Loucy (cell line): Measurements from ENCODE around the gene ZCCHC3.

Experiments
- H2AFZ ChIP-seq: fragments of 200-600 bp; sonication (generic); 2 replicates; pipeline ENCODE4 v1.6.0; 2016; ENCODE audit warnings: antibody characterized with exemption, mild to moderate bottlenecking, low read length, moderate library complexity
- H3F3A ChIP-seq: fragments of 200-600 bp; 2 replicates; pipeline ENCODE4 v1.6.0; 2016; ENCODE audit warnings: antibody characterized with exemption, low read depth, mild to moderate bottlenecking
- H3K27me3 ChIP-seq: fragments of 200-600 bp; sonication (generic); 2 replicates; pipeline ENCODE4 v1.6.1; 2014; ENCODE audit warnings: low read length, mild to moderate bottlenecking; ENCODE audit not compliant: insufficient read depth, poor library complexity, severe bottlenecking
- H3K36me3 ChIP-seq: fragments of 200-600 bp; sonication (generic); 2 replicates; pipeline ENCODE4 v1.6.1; 2016; ENCODE audit warnings: low read length; ENCODE audit not compliant: insufficient read depth
- H3K4me1 ChIP-seq: fragments of 200-600 bp; sonication (generic); 2 replicates; pipeline ENCODE4 v1.5.1; 2014; ENCODE audit warnings: low read length, mild to moderate bottlenecking; ENCODE audit not compliant: insufficient read depth, poor library complexity, severe bottlenecking
- H3K4me2 ChIP-seq: fragments of 200-600 bp; sonication (generic); 2 replicates; pipeline ENCODE4 v1.6.0; 2014; ENCODE audit warnings: antibody characterized with exemption, low read length, low read depth, mild to moderate bottlenecking; ENCODE audit not compliant: poor library complexity, severe bottlenecking
- H3K4me3 ChIP-seq: fragments of 200-600 bp; sonication (generic); 2 replicates; pipeline ENCODE4 v1.5.1; 2014; ENCODE audit warnings: low read length, mild to moderate bottlenecking, mixed read lengths; ENCODE audit not compliant: poor library complexity, severe bottlenecking
- H3K79me2 ChIP-seq: fragments of 200-600 bp; sonication (generic); 2 replicates; pipeline ENCODE4 v1.6.1; 2014; ENCODE audit warnings: low read length; ENCODE audit not compliant: insufficient read depth
- H3K9ac ChIP-seq: fragments of 200-600 bp; sonication (generic); 2 replicates; pipeline ENCODE4 v1.6.0; 2014; ENCODE audit warnings: mild to moderate bottlenecking, low read depth, low read length, moderate library complexity; ENCODE audit not compliant: poor library complexity, severe bottlenecking
- H3K9me2 ChIP-seq: fragments of 200-600 bp; sonication (generic); replicated peaks from 2 replicates; pipeline ENCODE4 v1.6.1; 2016; ENCODE audit warnings: low read depth, low read length, mixed read lengths
- H3K9me3 ChIP-seq: fragments of 200-600 bp; sonication (generic); 2 replicates; pipeline ENCODE4 v1.6.1; 2014; ENCODE audit warnings: mild to moderate bottlenecking, antibody characterized with exemption, low read length, low read depth; ENCODE audit not compliant: insufficient read depth
- H4K20me1 ChIP-seq: fragments of 200-600 bp; sonication (generic); 2 replicates; pipeline ENCODE4 v1.6.0; 2014; ENCODE audit warnings: antibody characterized with exemption, low read length, mild to moderate bottlenecking; ENCODE audit not compliant: insufficient read depth, poor library complexity, severe bottlenecking
- EZH2phosphoT487 ChIP-seq: fragments of 200-600 bp; IDR thresholded peaks from 2 replicates; pipeline ENCODE4 v1.6.1; 2018; ENCODE audit warnings: antibody characterized with exemption, mild to moderate bottlenecking, moderate library complexity, borderline replicate concordance
- TF ChIP-seq, protein P1 (sequence below): fragments of 200-600 bp; sonication (generic); conservative IDR thresholded peaks from 2 replicates; pipeline ENCODE4 v1.5.1; 2014; ENCODE audit warnings: mild to moderate bottlenecking, antibody characterized with exemption, low read length

The ZCCHC3 gene

DNA sequence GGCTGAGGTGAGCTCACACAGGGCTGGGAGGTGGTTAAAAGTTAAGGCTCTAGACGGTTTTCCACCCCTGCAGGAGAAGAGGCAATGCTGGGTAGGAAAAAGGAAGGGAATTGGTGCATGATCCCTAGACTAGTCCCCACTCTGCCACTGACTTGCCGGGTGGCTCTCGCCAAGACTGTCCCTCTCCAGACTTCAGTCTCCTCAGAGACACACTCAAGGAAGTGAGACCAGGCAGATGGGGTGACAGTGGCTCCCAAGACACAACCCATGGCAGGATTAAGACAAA lies 19.9 kb upstream of the ZCCHC3 start:
- no peaks in the 10 kb centered on the region for H3K4me1 ChIP-seq
- no peaks in the 10 kb centered on the region for H4K20me1 ChIP-seq
- H3K36me3 ChIP-seq, result peaks cover 21% of the 10 kb centered on the region; the same call in 1 of the 2 replicates
- H3K9me3 ChIP-seq, result no peaks in the 10 kb centered on the region
- H3F3A ChIP-seq, result no peaks in the 10 kb centered on the region
- H3K9ac ChIP-seq, result no peak overlapping the region
- H3K4me3 ChIP-seq, result no peak overlapping the region
- no peaks in the 10 kb centered on the region for H3K27me3 ChIP-seq
- no peak overlapping the region for H3K4me2 ChIP-seq
- H3K9me2 ChIP-seq, result no peaks in the 10 kb centered on the region
- H2AFZ ChIP-seq, result no peak overlapping the region
- TF ChIP-seq EZH2phosphoT487, result no peak
- TF ChIP-seq, protein P1, sequence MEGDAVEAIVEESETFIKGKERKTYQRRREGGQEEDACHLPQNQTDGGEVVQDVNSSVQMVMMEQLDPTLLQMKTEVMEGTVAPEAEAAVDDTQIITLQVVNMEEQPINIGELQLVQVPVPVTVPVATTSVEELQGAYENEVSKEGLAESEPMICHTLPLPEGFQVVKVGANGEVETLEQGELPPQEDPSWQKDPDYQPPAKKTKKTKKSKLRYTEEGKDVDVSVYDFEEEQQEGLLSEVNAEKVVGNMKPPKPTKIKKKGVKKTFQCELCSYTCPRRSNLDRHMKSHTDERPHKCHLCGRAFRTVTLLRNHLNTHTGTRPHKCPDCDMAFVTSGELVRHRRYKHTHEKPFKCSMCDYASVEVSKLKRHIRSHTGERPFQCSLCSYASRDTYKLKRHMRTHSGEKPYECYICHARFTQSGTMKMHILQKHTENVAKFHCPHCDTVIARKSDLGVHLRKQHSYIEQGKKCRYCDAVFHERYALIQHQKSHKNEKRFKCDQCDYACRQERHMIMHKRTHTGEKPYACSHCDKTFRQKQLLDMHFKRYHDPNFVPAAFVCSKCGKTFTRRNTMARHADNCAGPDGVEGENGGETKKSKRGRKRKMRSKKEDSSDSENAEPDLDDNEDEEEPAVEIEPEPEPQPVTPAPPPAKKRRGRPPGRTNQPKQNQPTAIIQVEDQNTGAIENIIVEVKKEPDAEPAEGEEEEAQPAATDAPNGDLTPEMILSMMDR, result no peak
- no peaks in the 10 kb centered on the region for H3K79me2 ChIP-seq

DNA sequence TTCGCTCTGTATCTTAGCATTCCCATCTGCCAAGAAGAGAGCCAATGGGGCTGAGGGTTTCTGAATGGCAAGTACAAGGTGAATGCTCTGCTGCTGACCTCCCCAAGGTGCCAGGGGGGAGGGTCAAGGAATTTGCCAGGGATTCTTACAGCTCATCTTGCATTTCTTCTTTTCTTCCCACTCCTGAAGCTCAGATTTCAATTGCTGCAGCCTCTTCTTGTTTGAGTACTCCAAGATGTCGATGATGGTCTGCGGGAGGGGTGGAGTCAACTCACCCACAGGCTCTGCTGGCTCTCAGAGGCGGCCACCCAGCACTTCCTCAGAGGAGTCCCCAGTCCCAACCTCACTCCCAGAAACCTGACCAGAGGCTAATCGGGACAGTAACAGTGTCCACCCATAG lies 19.2 kb upstream of the ZCCHC3 start:
- no peak overlapping the region for H3K4me2 ChIP-seq
- no peak overlapping the region for H2AFZ ChIP-seq
- no peak for TF ChIP-seq EZH2phosphoT487
- TF ChIP-seq, protein P1, result no peak
- no peaks in the 10 kb centered on the region for H3K9me2 ChIP-seq
- no peaks in the 10 kb centered on the region for H3K4me1 ChIP-seq
- H3K4me3 ChIP-seq, result no peak overlapping the region
- H3F3A ChIP-seq, result no peaks in the 10 kb centered on the region
- H3K79me2 ChIP-seq, result no peaks in the 10 kb centered on the region
- H3K36me3 ChIP-seq, result peaks cover 21% of the 10 kb centered on the region; the same call in 1 of the 2 replicates
- H4K20me1 ChIP-seq, result no peaks in the 10 kb centered on the region
- H3K9me3 ChIP-seq, result no peaks in the 10 kb centered on the region
- H3K9ac ChIP-seq, result no peak overlapping the region
- H3K27me3 ChIP-seq, result no peaks in the 10 kb centered on the region

DNA sequence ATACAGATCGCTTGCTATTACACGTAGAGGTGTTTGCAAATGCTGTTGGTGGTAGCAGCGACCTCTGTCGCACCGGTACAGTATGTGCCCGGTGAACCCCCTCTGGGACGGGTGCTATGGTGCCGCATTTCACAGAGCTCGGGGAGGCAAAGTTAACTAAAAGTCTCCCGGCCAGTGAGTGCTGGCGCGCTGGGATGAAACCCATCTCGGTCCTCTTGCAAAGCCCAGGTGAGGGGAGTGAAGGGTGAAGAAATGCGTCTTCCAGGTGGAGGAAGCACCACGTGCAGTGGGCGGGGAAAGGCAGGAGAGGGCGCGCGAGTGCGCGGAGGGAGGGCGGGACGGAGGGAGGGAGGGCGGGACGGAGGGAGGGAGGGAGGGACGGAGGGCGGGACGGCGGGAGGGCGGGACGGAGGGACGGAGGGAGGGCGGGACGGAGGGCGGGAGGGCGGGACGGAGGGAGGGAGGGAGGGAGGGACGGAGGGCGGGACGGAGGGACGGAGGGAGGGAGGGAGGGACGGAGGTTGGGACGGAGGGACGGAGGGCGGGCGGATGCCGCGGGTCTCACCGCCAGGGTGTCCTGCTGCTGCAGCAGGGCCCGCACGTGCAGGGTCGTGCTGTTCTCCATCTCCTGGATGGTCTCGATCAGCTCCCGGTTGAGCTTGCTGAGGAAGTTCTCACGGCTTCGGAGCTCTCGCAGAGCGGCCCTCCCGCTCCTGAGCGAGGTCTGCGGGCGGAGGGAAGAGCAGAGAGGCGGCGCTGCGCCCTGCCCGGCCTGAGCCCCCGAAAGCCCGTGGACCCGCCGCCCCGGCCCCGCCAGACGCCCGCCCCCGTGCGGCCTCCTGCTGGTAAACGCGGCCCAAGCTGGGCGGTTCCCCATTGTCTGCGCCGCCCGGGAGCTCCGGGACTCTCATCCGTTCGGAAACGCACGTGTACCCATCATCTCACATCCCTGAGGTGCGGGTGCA lies 18.5 kb upstream of the ZCCHC3 start:
- H3F3A ChIP-seq, result no peaks in the 10 kb centered on the region
- H3K79me2 ChIP-seq, result no peaks in the 10 kb centered on the region
- H3K27me3 ChIP-seq, result no peaks in the 10 kb centered on the region
- H3K4me3 ChIP-seq, result no peak overlapping the region
- no peak overlapping the region for H3K4me2 ChIP-seq
- TF ChIP-seq, protein P1, result no peak
- no peaks in the 10 kb centered on the region for H3K9me3 ChIP-seq
- H3K36me3 ChIP-seq, result peaks cover 21% of the 10 kb centered on the region; the same call in 1 of the 2 replicates
- no peak overlapping the region for H2AFZ ChIP-seq
- no peaks in the 10 kb centered on the region for H4K20me1 ChIP-seq
- H3K9ac ChIP-seq, result no peak overlapping the region
- no peaks in the 10 kb centered on the region for H3K9me2 ChIP-seq
- no peaks in the 10 kb centered on the region for H3K4me1 ChIP-seq
